Panc1 (cell line): ENCODE data around the gene UHRF2. TPM values are rescaled to one million over a fixed set of nuclear protein-coding genes. Genes with fewer than 3 reads are reported as not detected.

Source experiments
- ATAC-seq: fragments of 200-7000 bp; cut with Tn5 transposase; 2 replicates; pipeline ENCODE4 v1.9.1; 2020; ENCODE audit warnings: mild to moderate bottlenecking, moderate library complexity
- BruUV-seq: library from RNA; stranded (reverse); fragments of 400-500 nt; replicated peaks from 2 replicates; lab custom pipeline; 2021; lab: Mats Ljungman, UMichigan
- CTCF ChIA-PET: fragments of 300-600 bp; sonication (Branson Sonifier 250); formaldehyde crosslinking; loops from one replicate; lab custom pipeline; 2022; ENCODE audit warnings: antibody characterized with exemption; lab: Charles Lee
- POLR2A ChIA-PET: fragments of 300-600 bp; sonication (Branson Sonifier 250); formaldehyde crosslinking; loops from one replicate; lab custom pipeline; 2022; ENCODE audit warnings: antibody characterized with exemption; lab: Charles Lee
- DNase-seq: peaks from one replicate; pipeline ENCODE4 v3.0.0-alpha.2; 2010; ENCODE audit warnings: low read depth, low spot score
- H3K27ac ChIP-seq: 2 replicates; pipeline ENCODE4 v1.5.1; 2011; ENCODE audit warnings: mild to moderate bottlenecking, low read length, inconsistent platforms
- H3K27me3 ChIP-seq: fragments of 200-500 bp; sonication (Bioruptor generic); 2 replicates; pipeline ENCODE4 v1.6.0; 2014; ENCODE audit warnings: low read length, inconsistent platforms; ENCODE audit not compliant: control insufficient read depth, insufficient read depth
- H3K36me3 ChIP-seq: fragments of 200-500 bp; sonication (Bioruptor generic); 2 replicates; pipeline ENCODE4 v1.5.1; 2014; ENCODE audit warnings: inconsistent platforms, mild to moderate bottlenecking, low read length, moderate library complexity; ENCODE audit not compliant: control insufficient read depth, insufficient read depth
- H3K4me1 ChIP-seq: 2 replicates; pipeline ENCODE4 v1.5.1; 2011; ENCODE audit warnings: inconsistent platforms, mild to moderate bottlenecking, low read length, moderate library complexity; ENCODE audit not compliant: control insufficient read depth, insufficient read depth
- H3K4me3 ChIP-seq, 2 experiments: 2 replicates each; pipeline ENCODE4 v1.5.1; 2011 to 2012; ENCODE audit warnings: low read depth in 2 of 2, low read length in 2 of 2, mild to moderate bottlenecking in 2 of 2, inconsistent platforms in 1 of 2, moderate library complexity in 1 of 2
- H3K9me3 ChIP-seq: fragments of 200-500 bp; sonication (Bioruptor generic); 2 replicates; pipeline ENCODE4 v1.5.1; 2014; ENCODE audit warnings: low read depth, mild to moderate bottlenecking, inconsistent platforms, low read length, moderate library complexity; ENCODE audit not compliant: control insufficient read depth, insufficient read depth
- CTCF ChIP-seq: fragments of 450-650 bp; IDR thresholded peaks from 2 replicates; pipeline ENCODE4 v1.5.1; 2017; ENCODE audit warnings: mild to moderate bottlenecking
- POLR2AphosphoS5 ChIP-seq: IDR thresholded peaks from 2 replicates; pipeline ENCODE4 v1.6.1; 2012; ENCODE audit warnings: mild to moderate bottlenecking, low read depth, low read length, moderate library complexity
- REST ChIP-seq, 2 experiments: IDR thresholded peaks; 2 replicates each; pipeline ENCODE4 v1.6.1; 2011 to 2012; ENCODE audit warnings: low read depth in 2 of 2, control low read depth in 1 of 2, low read length in 1 of 2, mild to moderate bottlenecking in 1 of 2, moderate library complexity in 1 of 2; ENCODE audit not compliant: insufficient read depth in 1 of 2
- SIN3A ChIP-seq: IDR thresholded peaks from 2 replicates; pipeline ENCODE4 v1.6.1; 2012; ENCODE audit warnings: low read depth, mild to moderate bottlenecking, low read length, moderate library complexity, borderline replicate concordance; ENCODE audit not compliant: insufficient read depth
- TCF7L2 ChIP-seq: IDR thresholded peaks from 2 replicates; pipeline ENCODE4 v1.6.1; 2011; ENCODE audit warnings: mild to moderate bottlenecking, low read depth, low read length, inconsistent platforms
- in situ Hi-C: cut with HindIII; loops from 2 replicates; pipeline ENCODE4 v1.10.0; 2016; ENCODE audit warnings: low sequenced_read_pairs, low pct_unique_long_range_greater_than_20kb
- intact Hi-C: fragments of 100-400 bp; cut with micrococcal nuclease; formaldehyde crosslinking; loops from one replicate; pipeline ENCODE4 v1.10.0; 2022; ENCODE audit not compliant: unreplicated experiment
- total RNA-seq: library from RNA; stranded (reverse); gene quantifications from one replicate; pipeline ENCODE4 v1.2.1, GENCODE V29; 2021; ENCODE audit not compliant: unreplicated experiment

Gene UHRF2
- total RNA-seq, 1 experiment from 2014 or later = 17.2 TPM

DNA sequence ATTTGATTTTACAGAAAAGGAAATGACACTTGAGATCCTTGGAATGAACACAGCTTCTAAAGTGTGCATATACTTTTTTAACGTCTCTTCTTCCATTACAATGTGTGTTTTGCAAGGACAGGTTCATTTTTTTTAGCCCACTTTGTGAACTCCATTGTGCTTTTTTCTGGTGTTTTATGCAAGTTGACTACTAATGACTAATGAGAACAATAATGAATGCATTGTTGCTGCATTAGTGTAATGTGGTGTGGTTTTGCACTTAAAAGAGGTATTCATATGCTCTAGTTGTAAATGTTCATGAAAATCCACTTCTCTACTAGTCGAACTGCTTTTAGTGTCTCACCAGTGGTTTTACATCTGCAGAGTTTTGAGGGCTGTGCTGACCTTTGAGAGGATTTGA lies 93.6 kb downstream of the UHRF2 start:
- BruUV-seq = no TSS peak
- DNase-seq (no peak), ATAC-seq (no peak)
- H3K27me3 ChIP-seq = no peaks in the 10 kb centered on the region
- intact Hi-C loops (no loop called here), in situ Hi-C loops (no loop called here)
- ChIA-PET POLR2A (no interaction called here), CTCF (no interaction called here)
- H3K36me3 ChIP-seq = no peaks in the 10 kb centered on the region
- H3K27ac ChIP-seq = no peak overlapping the region
- no peaks in the 10 kb centered on the region for H3K9me3 ChIP-seq
- peaks cover 9% of the 10 kb centered on the region for H3K4me1 ChIP-seq
- no peak overlapping the region for H3K4me3 ChIP-seq
- TF ChIP-seq TCF7L2 (no peak), CTCF (no peak), REST (IDR thresholded peaks at IDR 0.05; ENCODE audit: insufficient read depth in 1 of 2, low read depth in 2 of 2, low read length in 1 of 2) (no peak), POLR2AphosphoS5 (no peak), SIN3A (no peak)

- CTCF ChIA-PET = no interaction called here
- DNase-seq = no peak
- in situ Hi-C loops = no loop called here
These were observed 99.2 kb downstream of the UHRF2 start for GRCh38 chr9:6512085-6512657.

More at GRCh38 chr9:6512085-6512657, 99.2 kb downstream of the UHRF2 start:
- TF ChIP-seq CTCF = no peak
- no peak for TF ChIP-seq SIN3A
- no peak for TF ChIP-seq REST (IDR thresholded peaks at IDR 0.05; ENCODE audit: insufficient read depth in 1 of 2, low read depth in 2 of 2, low read length in 1 of 2)
- intact Hi-C loops = no loop called here
- Histone ChIP-seq H3K36me3 (no peaks in the 10 kb centered on the region), H3K27ac (no peak overlapping the region), H3K9me3 (no peaks in the 10 kb centered on the region), H3K27me3 (no peaks in the 10 kb centered on the region), H3K4me3 (no peak overlapping the region), H3K4me1 (no peaks in the 10 kb centered on the region)
- no TSS peak for BruUV-seq
- no peak for ATAC-seq
- POLR2A ChIA-PET = no interaction called here
